Esophagus squamous epithelium (tissue), 4 donors: ENCODE data around the gene NAB2.

Source experiments
- CTCF ChIP-seq, 6 experiments: fragments of 450-650 bp in 4 of 6; fragments of 200-600 bp in 2 of 6; sonication (generic) in 2 of 6; IDR thresholded peaks; one replicate each; pipeline ENCODE4 v1.5.1; 2016 to 2019; ENCODE audit warnings: antibody characterized with exemption in 6 of 6, mild to moderate bottlenecking in 4 of 6, moderate library complexity in 4 of 6
- POLR2A ChIP-seq, 4 donors: fragments of 450-650 bp; IDR thresholded peaks; one replicate each; pipeline ENCODE4 v1.6.1; 2017; ENCODE audit warnings: antibody characterized with exemption in 4 of 4, mild to moderate bottlenecking in 4 of 4, moderate library complexity in 3 of 4

- TF ChIP-seq CTCF (IDR thresholded peaks at IDR 0.05): peak in 2 of 6 experiments; percentile 22 to 26
- TF ChIP-seq POLR2A (IDR thresholded peaks at IDR 0.05): peak in 3 of 4 donors; percentile 11 to 84 (median 74)
Observed at GRCh38 chr12:57111031-57111734, 22.3 kb downstream of the NAB2 start, which contains the start of gene STAT6.
